GM10847 (cell line): ENCODE data around the gene PCBP3.

Source experiments
- POLR2A ChIP-seq: IDR thresholded peaks from 2 replicates; pipeline ENCODE4 v1.6.1; 2011; ENCODE audit not compliant: insufficient read length; ENCODE audit errors: extremely low read depth

The PCBP3 gene

DNA sequence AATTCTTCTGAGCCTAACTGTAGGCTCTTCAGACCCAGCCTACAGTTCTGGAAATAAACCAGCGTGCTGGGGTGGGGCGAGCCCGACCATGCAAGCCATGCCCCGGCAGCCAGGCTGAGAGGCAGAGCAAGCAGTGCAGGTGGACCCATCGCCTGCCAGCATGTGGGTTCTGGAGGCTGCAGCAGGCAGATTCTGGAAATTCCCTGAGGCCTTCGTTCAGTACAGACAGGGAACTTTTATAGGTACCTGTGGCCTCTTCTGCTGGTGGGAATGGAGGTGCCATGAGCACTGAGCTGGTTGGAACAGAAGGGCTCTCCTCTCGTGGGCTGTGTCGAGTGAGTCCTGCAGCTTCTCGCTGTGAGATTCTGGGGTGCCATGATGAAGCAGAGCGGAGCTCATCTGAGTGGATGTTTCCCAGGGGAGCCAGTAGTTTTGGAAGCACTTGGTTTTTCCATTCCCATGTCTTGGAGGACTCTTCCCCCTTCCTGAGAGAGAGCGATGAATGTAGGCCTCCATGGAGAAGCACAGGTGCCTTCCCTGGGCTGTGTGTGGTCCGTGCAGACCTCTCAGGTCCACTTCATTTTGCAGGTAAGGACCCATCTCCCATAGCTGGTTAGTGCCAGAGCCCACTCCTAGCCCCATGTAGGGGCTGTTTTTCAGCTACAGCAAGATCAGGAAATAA, 94.1 kb downstream of the PCBP3 start:
- TF ChIP-seq POLR2A: no peak

DNA sequence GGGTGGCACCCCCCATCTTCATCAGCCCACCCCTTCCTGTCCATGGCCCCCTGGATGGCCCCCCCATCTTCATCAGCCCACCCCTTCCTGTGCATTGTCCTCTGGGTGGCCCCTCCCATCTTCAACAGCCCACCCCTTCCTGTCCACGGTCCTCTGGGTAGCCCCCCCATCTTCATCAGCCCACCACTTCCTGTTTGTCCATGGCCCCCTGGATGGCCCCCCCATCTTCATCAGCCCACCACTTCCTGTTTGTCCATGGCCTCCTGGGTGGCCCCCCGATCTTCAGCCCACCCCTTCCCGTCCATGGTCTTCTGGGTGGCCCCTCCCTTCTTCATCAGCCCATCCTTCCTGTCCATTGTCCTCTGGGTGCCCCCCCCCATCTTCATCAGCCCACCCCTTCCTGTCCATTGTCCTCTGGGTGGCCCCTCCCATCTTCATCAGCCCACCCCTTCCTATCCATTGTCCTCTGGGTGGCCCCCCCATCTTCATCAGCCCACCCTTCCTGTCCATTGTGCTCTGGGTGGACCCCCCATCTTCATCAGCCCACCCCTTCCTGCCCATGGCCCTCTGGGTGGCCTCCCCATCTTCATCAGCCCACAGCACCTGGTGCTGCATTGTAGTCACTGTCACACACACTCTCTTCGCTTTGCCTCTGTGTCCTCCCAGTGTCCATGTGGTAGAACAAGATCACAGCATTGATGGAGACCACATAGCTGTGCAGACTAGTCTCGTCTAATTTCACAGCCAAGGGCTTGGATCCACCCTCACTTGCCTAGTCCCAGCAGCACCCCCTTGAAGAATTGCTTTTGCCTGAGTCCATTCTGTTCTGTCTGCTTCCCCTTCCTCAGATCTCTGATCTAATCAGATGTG, 95.9 kb downstream of the PCBP3 start:
- TF ChIP-seq POLR2A: no peak

DNA sequence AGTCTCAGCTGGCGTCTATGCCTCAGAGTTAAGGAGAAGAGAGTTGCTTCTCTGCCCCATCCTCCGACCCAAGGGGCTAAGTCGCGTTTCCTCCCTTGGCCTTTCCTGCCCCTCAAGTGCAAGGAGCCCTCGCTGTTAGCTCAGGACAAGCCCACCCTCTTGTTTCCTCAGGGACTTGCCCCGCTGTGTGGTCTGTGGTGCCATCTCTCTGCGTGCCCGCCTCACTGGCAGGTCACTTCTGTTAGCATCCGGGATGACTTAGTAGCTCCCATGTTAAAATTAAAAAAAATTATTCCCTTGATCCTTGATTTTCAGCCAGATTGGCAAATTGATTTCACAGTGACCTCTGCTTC, 96.5 kb downstream of the PCBP3 start:
- TF ChIP-seq POLR2A: no peak

DNA sequence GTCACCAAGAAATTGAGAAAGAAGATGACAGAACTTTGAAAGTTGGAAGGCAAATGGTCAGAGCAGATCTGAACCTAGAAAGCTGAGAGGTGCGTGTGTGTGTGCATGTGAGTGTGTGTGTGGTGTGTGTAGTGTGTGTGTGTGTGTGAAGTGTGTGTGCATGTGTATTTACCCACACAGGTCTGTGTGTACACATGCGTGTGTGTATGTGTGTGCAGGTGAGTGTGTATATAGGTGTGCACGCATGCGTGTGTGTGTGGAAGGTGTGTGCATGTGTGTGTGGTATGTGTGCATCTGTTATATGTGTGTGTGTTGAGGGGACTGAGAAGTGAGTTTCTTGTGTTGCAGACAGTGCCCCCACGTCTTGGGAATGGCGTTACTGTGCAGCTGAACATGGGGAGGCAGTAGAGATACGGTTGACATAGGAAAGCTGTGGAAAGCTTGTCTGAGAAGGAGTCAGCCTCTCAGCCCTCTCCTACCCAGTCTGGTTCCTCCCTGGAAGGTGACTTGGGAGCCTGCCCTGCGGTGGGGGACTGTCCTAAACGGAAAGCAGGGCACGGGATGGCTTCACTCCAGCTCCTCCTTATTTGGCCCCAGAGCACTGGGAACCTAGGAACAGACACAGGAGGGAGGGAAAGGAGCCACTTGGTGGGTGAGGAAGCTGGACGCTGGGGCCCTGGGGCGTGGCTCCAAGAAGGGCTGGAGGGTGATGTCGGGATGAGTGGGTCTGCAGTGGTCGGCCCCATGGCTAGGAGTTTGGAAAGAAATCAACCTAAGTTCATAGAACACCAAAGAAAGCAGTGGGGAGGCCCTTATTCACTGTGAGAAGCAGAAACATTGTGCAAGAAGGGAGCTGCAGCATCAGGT, 97.2 kb downstream of the PCBP3 start:
- TF ChIP-seq POLR2A: no peak

DNA sequence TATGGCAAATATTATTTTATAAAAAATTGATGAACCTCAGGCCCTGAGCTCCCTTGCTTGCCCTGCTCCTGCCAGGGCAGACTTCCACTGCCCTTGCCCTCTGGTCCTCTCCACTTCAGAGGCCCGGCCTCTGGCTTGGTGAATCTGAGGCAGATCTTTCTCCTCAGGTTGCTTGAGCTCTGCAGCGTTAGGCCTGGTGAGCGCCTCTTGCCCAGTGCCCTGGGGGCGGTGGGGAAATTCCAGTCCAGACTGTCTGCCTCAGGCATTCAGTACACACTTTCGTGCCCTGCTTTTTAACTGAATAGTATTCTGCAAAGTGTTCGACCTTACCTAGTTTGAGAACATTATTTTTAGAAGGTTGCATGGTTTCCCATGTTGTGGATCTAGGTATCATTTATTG, 98.2 kb downstream of the PCBP3 start:
- TF ChIP-seq POLR2A: no peak

DNA sequence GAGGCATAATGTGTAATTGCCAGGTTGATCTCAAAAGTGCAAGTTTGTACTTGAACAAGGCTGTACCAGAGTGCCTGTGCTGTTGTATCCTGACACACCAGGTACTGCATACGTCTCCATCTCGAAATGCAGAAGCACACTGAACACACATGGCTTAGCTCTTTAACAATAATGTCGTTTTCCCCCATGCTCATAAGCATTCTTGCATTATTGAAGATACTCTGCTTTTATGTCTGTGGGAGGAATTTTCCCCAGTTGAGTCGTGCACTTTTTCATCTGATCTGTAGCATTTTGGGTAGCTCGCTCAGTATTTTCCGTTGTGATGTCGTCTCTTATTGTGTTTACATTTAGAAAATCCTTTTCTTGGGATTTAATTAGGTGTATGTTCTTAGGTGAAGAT, 98.7 kb downstream of the PCBP3 start:
- no peak for TF ChIP-seq POLR2A

DNA sequence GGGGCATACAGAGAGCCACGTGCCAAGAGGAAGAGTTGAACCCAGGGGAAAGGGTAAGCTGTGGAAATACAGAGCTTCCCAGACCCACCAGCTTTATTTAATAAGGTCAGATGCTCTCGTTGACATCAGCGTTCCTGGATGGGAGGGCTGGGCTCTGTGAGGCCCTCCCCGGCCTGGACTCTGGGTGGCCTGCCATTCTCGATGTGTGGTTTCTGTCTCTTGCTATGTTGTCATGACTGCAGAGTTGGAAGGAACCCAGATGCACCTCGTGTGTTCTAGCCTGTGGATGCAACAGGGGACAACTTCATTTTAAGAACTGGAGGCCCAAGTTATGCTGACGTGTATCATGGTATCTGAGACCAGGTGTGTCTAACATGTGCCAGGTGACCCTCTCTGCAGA, 101.7 kb downstream of the PCBP3 start:
- TF ChIP-seq POLR2A: no peak

DNA sequence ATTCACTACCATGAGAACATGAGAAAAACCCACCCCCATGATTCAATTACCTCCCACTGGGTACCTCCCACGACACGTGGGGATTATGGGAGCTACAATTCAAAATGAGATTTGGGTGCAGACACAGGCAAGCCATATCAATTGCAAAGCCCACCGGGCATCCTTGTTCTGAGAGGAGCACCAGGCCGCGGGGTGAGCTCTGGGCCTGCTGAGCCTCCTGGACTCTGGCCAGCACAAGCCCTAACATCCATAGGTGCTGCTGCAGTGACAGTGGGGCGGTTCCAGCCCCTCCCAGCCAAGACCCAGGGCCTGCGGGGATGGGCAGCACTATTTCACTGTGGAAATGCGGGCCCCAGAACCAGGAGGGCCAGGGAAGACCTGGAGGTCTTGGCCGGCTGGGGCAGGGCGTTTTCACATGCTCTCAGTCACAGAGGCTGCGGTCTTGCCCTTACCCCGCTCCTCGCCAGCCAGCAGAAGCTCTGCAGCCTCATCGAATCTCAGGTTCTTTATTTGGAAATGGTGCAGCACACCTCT, 103.8 kb downstream of the PCBP3 start:
- no peak for TF ChIP-seq POLR2A

DNA sequence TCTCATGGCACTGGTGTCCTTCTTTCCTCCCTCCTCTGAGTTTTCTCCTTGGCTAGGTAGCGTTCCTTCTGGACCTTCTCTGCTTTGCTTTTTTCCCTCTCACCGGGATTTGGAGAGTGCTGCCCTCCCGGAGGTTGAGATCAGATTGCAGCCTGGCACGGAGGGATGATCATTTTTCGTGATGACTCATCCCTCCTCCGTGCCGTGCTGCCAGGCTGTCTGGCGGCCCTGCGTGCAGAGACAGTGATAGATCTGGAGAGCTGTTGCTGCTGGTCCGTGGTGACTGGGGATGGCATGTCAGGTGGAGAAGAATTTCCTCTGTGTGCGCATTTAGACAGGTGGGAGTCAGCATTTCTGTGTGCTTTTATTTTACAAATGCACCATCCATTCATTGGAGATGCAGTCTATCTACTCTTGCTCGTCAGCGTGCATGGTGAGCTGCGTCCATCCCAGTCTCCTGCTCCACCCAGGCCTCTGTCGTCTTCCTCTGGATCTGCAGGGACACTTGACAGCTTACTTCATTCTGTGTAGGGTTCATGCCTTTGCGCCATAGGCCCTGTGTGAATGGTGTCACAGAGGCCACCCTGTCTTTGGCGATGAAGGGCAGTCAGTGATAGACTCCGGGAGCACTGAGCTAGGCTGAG, 104.4 kb downstream of the PCBP3 start:
- no peak for TF ChIP-seq POLR2A

DNA sequence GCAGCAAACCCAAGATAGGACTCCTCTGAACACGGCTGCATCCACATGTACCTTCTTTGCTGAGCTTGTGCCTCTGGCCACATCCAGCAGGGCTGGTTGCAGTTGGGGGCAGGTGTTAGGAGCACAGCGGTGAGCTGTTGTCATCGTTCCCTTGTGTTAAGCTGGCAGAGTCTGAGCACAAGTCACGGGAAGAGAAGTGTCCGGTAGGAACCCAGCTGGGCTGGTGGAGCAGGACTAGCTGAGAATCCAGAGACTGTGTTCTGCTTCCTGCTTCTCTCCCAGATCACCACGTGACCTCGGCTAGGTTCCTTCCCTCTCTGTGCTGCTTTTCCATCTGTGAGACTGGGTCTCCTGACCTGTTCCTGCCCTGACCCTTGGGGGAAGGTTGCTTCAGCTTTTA, 105.1 kb downstream of the PCBP3 start:
- no peak for TF ChIP-seq POLR2A

DNA sequence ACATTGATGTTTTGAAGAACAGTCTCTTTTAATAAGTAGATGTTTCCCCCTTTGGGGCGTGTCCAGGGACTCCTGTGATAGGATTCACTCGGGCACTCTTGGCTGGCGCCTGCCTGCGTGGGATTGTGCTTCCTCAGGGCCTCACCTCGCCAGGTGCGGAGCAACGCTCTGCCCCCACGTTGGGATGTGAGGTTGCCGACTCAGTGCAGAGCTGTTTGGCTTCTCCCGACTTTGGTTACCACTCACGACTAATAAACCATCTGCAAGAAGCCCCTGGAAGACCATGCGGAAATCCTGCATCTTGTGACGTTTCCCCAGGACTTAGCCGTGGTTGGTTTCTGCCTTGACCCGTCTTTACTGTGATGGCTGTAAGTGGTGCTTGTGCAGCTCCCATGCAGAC, 106.4 kb downstream of the PCBP3 start:
- TF ChIP-seq POLR2A: no peak

DNA sequence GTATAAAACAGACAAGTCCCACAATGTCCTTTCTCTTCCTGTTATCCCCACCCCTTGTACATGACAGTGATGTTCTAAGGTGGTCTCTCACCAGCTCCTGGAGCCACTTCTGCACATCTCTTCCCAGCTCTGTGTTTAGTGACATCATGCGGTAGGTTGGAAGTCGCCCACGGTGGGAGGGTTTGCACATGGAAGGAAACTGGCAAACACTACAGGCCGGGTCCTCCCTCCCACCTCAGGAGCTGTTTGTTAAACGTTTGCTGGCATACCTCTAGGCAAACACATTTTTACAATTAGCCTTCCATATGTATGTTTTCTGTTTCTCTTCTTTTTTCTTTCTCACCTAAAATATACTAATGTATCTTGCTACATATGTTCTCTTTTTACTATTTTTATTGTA, 107.4 kb downstream of the PCBP3 start:
- TF ChIP-seq POLR2A: no peak

DNA sequence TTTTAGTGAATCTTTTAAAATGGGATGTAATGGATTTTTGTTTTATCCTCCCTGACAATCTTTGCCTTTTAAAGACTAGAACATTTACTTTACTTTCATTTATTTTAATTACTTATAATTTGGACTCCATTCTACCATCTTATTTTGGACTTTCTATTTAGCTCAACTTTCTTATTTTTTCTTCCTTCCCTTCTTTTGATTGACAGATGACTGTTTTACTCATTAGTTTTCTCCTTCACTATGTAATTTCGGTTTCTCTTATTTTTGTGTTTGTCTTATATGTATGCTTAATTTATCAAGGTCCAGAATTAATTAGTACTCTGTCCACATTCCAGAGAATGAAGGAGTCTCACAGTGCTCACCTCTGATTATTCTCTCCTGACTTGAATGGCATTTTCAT, 109.9 kb downstream of the PCBP3 start:
- TF ChIP-seq POLR2A: no peak

DNA sequence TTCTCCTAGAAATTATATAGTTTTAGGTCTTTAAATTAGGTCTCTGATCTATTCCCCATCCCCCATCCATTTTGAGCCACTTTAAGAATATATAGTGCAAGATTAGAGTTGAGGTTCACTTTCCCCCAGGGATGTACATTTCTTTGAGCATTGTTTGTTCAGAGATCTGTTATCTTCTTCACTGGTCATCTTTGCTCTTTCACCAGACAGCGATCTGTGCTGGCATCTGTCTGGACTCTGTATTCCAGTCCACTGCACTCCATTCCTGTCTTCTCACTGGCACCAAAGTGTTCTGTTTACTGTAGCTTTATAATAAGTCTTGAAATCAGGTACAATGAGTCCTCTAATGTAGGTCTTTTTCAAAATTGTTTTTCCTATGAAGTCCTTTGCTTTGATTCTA, 112.5 kb downstream of the PCBP3 start:
- TF ChIP-seq POLR2A: no peak

DNA sequence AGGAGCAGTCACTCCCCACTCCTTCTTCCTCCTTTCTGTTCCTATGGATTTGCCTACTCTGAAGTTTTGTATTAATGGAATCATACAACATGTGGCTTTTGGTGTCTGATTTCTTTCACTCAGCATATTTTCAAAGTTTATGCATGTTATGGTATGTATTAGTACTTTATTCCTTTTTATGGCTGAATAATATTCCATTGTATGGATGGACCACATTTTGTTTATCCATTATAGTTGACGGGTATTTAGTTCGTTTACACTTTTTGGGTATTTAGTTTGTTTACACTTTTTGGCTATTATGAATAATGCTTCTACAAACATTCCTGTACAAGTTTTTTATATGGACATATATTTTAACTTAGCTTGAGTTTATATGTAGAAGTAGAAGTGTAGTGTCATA, 113.1 kb downstream of the PCBP3 start:
- no peak for TF ChIP-seq POLR2A
